Central memory CD4-positive, alpha-beta T cell (primary cell): Measurements from ENCODE around the gene DAB2.
"Not testable (repeated sequence)": the region's sequence is repeated elsewhere in the genome, so short reads cannot be mapped to it uniquely, and the experiment has no call there.

ENCODE experiments used
- DNase-seq: peaks from one replicate; pipeline ENCODE4 v3.0.0; 2022

DAB2 gene

DNA sequence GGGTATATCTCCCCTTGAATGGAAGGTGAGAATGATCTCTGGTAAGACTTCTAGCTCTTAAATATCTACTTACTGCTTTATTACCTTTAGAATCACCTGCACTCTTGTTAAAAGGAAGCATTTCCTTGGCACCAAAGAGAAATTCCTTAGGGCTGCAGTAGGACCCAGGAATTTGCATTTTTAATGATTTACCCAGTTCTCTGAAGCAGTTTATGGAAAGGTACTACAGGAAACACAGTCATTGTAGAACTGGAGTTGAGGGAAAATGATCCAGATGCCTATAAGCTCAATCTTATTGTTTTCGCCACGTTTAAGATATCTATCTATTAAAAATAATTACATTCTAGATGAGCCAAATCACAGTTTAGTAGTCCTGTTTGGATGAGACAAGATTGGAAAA, 51.0 kb downstream of the DAB2 start:
- DNase-seq = no peak

DNA sequence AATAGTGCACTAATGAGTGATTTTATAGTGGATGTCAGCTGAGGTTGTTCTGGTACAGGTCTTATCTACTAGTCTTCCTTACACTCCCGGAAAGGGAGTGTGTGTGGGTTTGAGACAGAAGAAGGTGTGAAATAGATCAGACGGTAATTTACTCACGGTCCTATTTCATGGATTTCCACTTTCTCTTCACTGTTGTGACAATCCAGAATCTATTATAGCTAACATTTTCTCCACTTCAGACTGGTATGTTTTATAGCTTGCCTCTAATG, 53.5 kb downstream of the DAB2 start:
- DNase-seq = no peak

DNA sequence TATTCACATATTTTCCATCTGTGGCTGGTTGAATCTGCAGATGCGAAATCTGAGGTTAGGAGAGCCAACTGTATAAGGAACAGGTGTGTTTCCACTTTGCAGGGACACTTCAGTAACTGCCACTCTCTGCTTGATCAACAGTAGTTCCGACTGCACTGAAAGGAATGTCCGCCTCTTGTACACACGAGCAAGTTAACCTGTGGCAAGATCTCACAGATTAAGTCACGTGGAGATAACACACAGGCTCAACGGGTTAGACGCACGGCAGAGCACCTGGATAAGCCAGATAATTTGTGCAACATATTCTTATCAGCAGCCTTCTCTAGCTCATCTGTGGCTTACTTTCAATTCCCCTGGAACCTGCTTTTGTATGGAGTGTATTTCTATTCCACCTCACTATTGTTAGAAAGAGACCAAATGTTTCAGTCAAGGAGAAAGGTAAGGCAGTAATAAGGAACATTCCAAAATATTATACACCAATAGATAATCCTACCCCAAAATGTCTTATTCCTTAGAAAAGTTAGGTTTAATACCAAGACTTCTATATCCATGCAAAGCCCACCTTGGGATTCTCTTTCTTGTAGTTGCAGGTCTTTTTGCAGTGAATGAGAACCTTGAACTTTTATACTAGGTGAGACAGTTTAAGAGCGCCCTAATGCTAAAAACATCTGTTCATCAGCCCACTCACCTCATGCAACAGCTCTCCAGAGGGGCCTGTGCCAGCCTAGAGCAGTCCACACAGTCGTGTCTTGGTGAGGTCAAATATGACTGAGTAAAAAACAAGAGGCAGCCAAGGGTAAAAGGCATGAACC, 54.0 kb downstream of the DAB2 start:
- no peak for DNase-seq

DNA sequence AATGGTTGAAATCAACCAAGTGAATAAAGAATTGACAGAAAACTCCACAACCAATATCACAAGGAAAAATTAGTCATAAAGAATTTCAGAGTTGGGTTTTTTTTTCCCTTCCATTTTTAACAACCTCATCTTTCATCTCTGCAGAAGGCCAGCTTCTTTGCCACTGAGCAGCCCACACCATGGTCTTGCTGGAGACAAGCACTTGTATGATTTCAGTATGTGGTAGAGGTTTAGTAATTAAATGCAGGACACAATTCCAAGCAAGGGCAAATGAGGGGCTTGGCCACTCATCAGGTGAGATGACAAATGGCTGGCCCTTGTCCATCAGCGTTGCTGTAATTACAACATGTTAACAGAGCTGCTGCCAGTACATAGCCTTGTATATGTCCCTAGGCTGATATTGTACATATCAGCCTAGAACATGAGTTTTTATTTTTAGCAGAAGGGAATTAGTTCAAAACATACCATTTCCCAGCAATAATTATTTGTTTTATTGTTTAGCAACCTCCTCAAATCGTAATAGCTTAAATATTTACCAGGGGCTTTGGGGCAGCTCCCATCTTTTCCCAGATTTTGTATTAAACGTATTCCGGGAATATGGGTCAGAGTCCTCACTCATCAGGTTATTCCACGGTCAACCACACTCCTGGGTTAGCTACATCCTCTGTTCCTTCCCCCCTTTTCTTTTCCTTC, 55.5 kb downstream of the DAB2 start:
- DNase-seq = no peak

DNA sequence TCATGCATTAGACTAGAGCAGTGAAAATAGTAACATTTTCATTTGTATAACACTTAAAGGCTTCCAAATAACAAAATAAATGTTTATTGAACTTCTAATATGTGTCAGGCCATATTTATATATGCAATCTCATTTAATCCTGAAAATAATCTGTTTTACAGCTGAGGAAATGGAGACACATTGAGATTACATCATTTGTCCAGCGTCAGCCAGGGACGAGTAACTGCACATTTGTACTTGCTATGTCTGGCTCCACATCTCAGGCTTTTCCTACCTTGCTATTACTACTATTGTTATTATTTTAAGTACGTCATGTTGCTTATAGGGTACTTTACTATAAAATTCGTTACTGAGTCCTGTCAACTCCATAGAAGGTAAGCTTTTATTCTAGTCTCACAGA, 56.7 kb downstream of the DAB2 start:
- no peak for DNase-seq

DNA sequence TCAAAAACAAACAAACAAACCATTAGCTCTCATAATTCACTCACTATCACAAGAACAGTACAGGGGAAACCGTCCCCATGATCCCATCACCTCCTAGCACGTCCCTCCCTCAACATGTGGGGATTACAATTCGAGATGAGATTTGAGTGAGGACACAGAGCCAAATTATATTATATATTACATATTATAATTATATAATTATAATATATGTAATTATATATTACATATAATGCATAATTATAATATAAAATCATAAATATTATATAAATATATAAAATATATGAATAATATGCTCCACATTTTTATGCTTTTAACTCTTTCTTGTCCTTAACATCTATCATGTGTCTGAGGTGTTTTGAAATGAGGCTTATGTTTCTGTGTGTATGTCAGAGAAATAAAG, 57.1 kb downstream of the DAB2 start:
- no peak for DNase-seq

DNA sequence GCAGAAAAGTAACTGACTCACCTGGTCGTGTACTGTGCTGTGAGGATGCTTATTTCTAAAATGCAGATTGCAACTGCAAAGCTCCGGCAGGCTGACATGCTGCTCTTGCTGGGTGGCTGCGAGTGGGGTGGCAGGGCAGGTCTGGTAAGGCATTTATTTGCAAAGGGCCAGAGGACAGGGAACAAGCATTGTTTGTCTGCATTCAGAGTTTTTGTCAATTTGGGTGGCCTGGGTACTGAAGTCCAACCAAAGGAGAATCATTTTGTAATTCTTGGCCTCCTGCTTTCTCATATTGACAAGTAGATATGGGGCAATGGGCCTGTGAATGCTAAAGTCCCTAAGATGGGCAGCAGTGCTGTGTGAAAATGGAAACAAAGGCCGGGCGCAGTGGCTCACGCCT, 60.4 kb downstream of the DAB2 start, which contains the start of gene C9:
Gene C9 (minus strand): TSS at position 129 of the 400 bp plus-strand sequence. CDS start 31 bp downstream, at position 98.
- no peak for DNase-seq

DNA sequence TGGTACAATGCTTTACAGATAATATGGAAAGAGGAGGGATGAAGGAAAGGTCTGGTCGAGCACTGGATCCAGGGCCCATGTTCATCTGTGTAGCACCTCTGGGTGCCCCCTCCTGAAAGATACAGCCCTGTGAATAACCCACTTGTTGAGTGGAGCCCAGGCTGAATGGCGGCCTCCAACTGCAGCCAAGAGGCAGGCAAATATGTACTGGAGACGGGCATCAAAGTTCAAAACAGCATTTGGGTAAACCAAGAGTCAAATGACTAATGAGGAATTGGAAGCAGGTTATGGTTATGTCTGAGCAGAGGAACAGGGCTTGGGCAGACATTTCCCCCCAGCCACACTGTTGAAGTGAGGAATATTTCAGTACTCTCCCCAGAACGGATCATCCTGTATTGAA, 61.6 kb downstream of the DAB2 start:
- DNase-seq = no peak

DNA sequence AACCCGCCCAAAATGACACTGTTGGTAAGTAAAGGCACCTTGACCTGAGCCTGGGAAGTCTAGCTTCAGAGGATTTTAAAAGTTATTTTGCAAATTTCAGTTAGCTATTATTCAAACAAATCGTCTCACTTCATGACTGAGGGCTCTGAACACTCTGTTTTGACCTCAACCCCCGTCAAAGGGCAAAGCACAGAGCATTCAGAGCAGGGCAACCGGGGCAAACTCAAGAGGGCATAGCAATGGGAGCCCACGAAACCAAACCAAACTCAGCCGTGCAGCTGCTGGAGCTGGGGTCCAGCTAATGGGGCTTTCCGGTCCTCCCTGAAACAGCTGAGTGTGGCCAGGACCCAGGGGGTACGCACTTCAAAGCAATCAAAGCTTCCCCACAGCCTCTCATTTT, 62.1 kb downstream of the DAB2 start:
- no peak for DNase-seq

DNA sequence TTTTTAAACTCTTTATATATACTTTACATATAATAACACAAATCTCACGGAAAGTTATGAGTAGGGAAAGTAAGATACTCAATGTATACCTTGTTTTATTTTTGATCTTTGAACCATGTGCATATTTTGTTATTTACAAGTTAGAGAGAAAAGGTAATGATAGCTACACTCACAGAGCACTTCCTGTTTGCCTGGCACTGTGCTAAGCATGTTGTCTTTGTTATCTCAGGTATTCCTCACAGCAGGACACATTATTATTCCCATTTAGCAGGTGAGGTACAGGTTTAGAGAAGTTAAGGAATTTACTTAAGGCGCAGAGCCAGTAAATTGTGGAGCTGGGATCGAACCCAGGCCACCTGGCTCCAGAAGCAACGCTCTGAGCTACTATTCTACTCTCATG, 63.5 kb downstream of the DAB2 start:
- DNase-seq = no peak

DNA sequence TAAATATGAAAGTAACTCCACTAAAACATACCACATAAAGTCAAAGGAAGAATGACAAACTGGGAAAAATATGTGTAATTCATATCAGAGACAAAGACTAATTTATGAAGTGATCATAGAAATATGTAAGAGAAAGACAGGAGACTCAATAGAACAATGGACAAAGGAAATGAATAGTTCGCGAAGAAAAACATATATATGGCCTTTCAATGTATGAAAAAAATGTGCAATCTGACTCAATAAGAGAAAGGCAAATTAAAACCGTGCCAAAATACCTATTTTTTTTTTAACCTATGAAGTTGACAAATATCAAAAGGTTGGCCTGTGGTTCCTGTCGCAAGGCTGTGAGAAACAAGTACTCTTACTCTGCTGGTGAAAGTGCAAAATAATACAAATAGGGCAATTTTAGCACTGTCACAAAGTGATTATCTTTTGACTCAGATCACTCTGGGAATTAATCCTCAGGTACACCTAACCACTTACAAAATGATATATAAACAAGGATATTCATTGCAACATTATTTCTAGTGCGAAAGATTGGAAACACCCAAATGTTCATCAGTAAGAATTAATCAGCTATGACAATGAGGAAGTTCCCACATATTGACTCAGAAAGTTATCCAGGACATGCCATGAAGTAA, 64.2 kb downstream of the DAB2 start:
- no peak for DNase-seq

DNA sequence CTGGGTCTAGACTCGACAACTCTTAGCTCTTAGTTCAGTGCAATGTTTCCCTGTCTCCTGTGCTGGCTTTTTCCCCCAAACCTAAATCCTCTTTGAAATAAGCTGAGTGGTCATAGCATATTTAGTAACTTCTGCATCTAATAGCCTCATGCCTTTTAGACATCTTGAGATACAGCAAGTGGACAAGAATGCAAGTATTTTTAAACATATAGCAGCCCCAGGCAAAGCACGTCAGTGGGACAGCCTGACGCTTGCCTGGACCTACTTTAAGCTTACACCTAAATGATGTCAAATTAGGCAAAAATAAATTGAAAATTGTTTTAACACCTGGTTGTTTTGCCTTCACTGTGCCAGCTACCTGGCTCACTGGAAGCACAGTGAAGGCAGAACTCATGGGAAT, 68.5 kb downstream of the DAB2 start:
- DNase-seq = no peak

DNA sequence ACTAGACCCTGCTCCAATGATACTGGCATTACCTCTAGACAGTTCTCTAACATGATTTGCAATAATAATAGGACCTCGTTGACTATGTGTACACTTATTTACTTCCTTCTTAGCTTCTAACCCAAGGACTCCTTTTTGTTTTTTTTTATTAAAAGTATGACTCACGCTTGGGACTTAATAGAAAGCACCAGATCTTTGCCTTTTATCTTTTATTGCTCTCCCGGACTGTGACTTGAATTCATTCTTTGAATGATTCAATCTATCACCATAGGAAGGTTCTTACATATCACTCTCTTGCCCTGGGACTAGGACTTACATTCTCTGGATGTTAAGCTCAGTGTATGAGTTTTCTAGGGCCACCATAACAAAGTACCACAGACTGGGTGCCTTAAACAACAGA, 69.5 kb downstream of the DAB2 start:
- no peak for DNase-seq

DNA sequence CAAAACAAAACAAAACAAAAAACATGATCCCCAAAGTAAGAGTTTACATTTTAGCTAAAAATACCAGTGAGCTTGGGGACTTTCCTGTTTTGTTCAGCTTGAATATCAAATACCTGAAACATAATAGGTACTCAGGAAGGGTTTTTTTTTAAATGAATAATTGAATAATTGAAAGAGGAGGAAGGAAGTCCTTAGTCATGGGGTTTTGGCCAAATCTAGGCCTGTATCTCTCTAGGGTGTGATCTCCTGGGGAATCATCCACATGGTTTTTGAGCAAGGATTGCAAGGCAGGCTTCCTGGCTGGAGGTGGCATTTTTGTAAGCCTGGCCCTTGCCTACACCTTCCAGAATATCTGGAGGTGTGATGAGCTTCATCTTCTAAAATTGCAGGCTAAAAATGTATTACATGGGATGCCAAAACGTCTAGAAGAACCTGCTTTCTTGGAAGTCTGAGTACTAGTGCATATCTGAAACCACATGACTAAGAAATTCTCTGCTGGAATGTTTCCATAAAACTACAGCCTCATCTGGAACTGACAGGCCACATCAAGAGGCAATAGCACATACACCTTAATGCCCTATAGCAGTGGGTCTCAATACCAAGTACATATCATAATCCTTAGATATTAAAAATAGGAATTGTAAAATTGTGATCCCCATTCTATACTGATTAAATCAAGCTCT, 70.9 kb downstream of the DAB2 start:
- no peak for DNase-seq

DNA sequence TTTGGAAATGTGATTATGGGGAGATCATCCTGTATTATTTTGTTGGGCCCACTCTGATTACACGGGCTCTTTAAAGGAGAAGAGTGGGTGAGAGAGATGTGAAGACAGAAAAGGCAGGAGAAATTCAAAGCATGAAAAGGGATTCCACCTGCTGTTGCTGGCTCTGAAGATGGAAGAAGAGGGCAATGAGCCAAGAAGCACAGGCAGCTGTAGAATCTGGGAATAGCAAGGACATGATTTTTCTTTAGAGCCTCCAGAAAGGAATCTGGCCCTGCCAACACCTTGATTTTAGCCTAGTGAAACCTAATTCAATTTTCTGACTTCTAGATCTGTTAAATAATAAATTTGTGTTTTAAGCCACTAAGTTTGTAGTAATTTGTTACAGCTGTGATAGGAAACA, 71.8 kb downstream of the DAB2 start:
- no peak for DNase-seq

DNA sequence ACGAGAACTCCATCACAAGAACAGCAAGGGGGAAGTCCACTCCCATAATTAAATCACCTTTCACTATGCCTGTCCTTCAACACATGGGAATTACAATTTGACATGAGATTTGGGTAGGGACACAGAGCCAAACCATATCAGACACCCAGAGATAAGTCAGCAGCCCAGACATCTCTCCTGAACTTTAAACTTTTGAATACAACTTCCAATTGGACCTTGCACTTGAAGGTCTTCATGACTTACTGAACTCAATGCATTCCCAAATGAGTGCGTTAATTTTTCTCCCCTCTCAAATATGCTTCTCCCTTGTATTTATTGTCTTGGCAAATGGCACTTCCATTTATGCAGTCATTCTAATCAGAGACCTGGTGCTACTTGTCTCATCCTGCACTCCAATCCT, 72.6 kb downstream of the DAB2 start:
- DNase-seq = no peak

DNA sequence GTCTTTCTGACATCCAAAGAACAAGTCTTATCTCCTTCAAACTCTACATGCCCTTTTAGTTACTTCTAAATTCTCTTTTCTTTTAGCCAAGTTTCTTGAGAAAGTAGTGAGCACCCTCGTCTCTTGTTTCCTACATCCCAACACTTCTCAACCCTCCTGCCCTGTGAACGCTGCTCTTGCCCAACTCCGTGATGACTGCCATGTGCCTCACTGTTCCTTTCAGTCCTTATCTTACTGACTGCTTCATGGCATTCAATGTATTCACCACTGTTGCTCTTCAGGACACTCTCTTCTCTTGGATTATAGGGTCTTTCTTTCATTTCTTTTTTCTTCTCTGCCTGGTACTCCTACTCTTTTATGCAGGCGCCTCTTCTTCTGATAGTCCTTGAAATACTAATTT, 75.3 kb downstream of the DAB2 start:
- no peak for DNase-seq

DNA sequence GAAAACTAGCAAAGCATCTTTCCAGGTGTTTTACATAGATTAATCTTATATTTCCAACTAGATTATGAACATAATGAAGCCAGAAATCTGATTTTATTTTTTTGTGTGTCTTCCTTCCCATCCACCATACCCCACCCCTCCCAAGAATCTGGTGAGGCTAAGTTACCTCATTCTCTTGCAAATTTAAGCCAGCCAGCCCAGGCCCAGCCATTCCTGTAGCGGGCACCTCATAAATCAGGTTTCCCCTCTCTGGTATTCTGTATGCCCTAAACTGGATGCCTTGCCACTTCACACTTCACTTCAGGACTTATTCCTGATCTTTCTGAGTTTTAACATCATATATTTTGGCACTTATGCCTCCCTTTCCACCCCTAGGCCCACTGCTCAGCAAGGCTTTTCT, 82.3 kb downstream of the DAB2 start:
- no peak for DNase-seq

DNA sequence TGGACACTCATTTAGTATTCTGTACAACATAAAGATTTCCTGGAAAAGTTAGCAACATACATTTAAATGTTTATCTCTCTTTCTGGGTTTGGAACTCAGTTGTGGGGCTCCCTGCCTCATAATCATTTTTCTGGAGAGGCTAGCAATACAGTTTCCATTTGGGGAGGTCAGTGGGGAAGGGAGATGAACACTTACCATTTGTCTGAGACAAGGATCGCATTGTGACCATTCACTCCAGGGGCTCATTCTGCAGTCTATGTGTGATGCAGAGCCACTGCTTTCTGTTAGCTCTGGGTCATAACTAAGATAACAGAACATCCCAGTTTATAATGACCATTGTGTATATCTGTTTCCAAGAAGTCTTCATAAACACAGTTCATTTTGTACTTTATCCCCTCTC, 82.9 kb downstream of the DAB2 start:
- no peak for DNase-seq

DNA sequence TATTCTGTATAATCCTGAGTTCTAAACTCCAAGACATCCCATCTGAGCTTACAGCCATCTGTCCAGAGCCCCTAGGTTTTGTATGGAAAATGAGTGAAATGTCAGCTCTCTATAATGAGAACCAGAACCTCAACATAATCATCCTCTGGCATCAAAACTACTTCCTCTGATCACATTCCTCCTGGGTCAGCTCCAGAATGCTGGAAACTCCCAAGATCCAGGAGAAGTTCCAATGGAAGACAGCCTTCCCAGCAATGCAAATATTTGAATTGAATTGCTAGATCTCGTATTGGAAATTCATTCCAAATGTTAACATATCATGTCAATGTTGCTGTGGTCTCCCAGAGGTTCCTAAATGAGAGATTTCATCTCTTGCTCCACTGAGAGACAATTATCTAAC, 84.3 kb downstream of the DAB2 start:
- DNase-seq = no peak

DNA sequence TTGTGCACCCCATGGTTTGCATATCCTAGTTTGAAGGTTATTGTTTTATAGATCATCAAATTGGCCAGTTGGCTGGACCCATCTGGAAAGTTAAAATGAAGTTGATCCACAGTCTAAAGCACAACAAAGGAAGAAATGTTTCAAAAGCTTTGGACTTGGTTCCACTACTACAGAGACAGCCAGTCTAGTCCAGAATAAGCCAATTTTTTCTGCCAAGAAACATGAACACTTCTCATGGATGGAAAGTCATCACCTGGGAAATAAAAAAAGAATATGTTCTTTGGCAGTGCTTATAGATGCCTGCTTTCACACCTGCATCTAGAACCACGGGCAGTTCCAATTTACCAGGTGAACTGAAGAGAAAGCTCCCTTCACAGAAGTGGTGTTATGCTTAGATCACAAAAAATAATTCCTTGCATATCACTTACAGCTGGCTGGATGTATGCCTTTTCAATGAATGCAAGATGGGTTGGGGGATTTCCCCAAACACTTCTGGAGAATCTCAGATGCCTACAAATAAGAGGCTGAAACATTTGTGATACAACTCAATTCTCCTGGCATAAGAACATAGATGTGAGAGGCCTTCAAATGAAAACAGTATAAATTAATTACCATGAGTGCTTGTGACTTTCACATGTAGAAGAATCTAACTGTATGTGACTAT, 87.4 kb downstream of the DAB2 start:
- DNase-seq = no peak

DNA sequence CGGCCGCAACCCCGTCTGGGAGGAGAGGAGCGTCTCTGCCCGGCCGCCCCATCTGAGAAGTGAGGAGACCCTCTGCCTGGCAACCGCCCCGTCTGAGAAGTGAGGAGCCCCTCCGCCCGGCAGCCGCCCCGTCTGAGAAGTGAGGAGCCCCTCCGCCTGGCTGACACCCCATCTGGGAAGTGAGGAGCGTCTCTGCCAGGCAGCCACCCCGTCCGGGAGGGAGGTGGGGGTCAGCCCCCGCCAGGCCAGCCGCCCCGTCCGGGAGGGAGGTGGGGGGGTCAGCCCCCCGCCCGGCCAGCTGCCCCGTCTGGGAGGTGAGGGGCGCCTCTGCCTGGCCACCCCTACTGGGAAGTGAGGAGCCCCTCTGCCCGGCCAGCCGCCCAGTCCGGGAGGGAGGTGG, 90.5 kb downstream of the DAB2 start:
- not testable (repeated sequence) for DNase-seq

DNA sequence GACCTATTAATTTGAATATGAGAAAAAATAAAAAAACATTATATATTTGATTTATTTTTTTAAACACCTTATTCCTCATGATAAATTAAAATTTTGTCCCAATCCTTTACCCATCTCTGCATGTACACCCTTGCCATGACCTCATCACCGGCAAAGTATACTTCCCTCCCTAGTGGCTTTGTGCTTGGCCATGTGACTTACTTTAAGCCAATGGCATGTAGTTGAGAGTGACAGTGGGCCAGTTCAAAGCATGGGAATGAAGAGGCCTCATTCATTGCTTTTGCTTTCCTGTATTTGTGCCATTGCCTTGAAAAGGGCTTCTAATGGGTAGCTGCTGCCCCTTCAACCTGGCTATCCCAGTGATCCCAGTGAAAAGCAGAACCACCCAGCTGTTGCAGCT, 91.7 kb downstream of the DAB2 start:
- DNase-seq = no peak
